Measurements from ENCODE around the gene ACSL1.
"Not testable (repeated sequence)": the region's sequence is repeated elsewhere in the genome, so short reads cannot be mapped to it uniquely, and the experiment has no call there.

The ACSL1 gene

GRCh38 chr4:184784628-184785257 is 41.0 kb downstream of the ACSL1 start:
- DNase-seq: no peak

GRCh38 chr4:184782731-184783373 is 42.9 kb downstream of the ACSL1 start:
- no peak for DNase-seq

GRCh38 chr4:184779160-184779559 is 46.6 kb downstream of the ACSL1 start:
- DNase-seq: not testable (repeated sequence)

- no peak for DNase-seq
These were observed 47.4 kb downstream of the ACSL1 start for GRCh38 chr4:184778325-184778724.

GRCh38 chr4:184776821-184777220 is 48.9 kb downstream of the ACSL1 start:
- no peak for DNase-seq

- DNase-seq: no peak
These were observed 49.8 kb downstream of the ACSL1 start for GRCh38 chr4:184775854-184776555.

GRCh38 chr4:184774152-184774551 is 51.6 kb downstream of the ACSL1 start:
- DNase-seq: no peak

GRCh38 chr4:184771416-184771815 is 54.4 kb downstream of the ACSL1 start:
- no peak for DNase-seq

GRCh38 chr4:184769141-184769765 is 56.5 kb downstream of the ACSL1 start:
- DNase-seq: no peak

GRCh38 chr4:184768296-184768695 is 57.5 kb downstream of the ACSL1 start:
- DNase-seq: no peak

GRCh38 chr4:184766446-184766845 is 59.3 kb downstream of the ACSL1 start:
- DNase-seq: no peak

- no peak for DNase-seq
These were observed 60.1 kb downstream of the ACSL1 start for GRCh38 chr4:184765473-184766340.

GRCh38 chr4:184764601-184765000 is 61.2 kb downstream of the ACSL1 start:
- no peak for DNase-seq

GRCh38 chr4:184763150-184763780 is 62.5 kb downstream of the ACSL1 start:
- DNase-seq: no peak

- peak; percentile 31 to 44 for DNase-seq
These were observed 63.7 kb downstream of the ACSL1 start for GRCh38 chr4:184762100-184762499.

- no peak for DNase-seq
These were observed 65.1 kb downstream of the ACSL1 start for GRCh38 chr4:184760681-184761080.

GRCh38 chr4:184757810-184758209 is 68.0 kb downstream of the ACSL1 start:
- DNase-seq: no peak

GRCh38 chr4:184756399-184756798 is 69.4 kb downstream of the ACSL1 start:
- DNase-seq: no peak

- no peak for DNase-seq
These were observed 70.5 kb downstream of the ACSL1 start for GRCh38 chr4:184755278-184755677.

- DNase-seq: no peak
These were observed 73.1 kb downstream of the ACSL1 start for GRCh38 chr4:184752496-184753275.

GRCh38 chr4:184751585-184751956 is 74.2 kb downstream of the ACSL1 start:
- no peak for DNase-seq
